Gastrocnemius medialis (tissue), 4 donors: Measurements from ENCODE around the gene PTPN12. TPM values are rescaled to one million over a fixed set of nuclear protein-coding genes. Genes with fewer than 3 reads are reported as not detected.

Source experiments
- ATAC-seq, 2 donors: fragments of 150-250 bp; one replicate each; pipeline ENCODE4 v1.9.1; 2016
- DNase-seq, 2 donors: peaks; one replicate each; pipeline ENCODE4 v3.0.0-alpha.2; 2019
- H3K27ac ChIP-seq, 4 donors: fragments of 200-600 bp; sonication (generic); 1 replicate in 1 of 4; 2 replicates in 3 of 4; pipeline ENCODE4 v1.5.1; 2016 to 2018; ENCODE audit warnings: mild to moderate bottlenecking in 2 of 4, moderate library complexity in 1 of 4
- H3K27me3 ChIP-seq, 3 donors: fragments of 200-600 bp; sonication (generic) in 2 of 3; 1 replicate in 1 of 3; 2 replicates in 2 of 3; pipeline versions ENCODE4 v1.5.1 to v1.6.0; 2016 to 2019; ENCODE audit warnings: mild to moderate bottlenecking in 1 of 3, moderate library complexity in 1 of 3
- H3K36me3 ChIP-seq, 2 donors: fragments of 200-600 bp; sonication (generic) in 1 of 2; one replicate each; pipeline ENCODE4 v1.5.1; 2017 to 2018
- H3K4me1 ChIP-seq, 2 donors: fragments of 200-600 bp; sonication (generic) in 1 of 2; one replicate each; pipeline ENCODE4 v1.5.1; 2016 to 2017; ENCODE audit warnings: mild to moderate bottlenecking in 2 of 2
- H3K4me3 ChIP-seq, 4 donors: fragments of 200-600 bp; sonication (generic) in 3 of 4; 1 replicate in 1 of 4; 2 replicates in 3 of 4; pipeline ENCODE4 v1.5.1; 2016 to 2019; ENCODE audit warnings: mild to moderate bottlenecking in 2 of 4
- H3K9me3 ChIP-seq, 3 donors: fragments of 200-600 bp; sonication (generic) in 2 of 3; 1 replicate in 1 of 3; 2 replicates in 2 of 3; pipeline ENCODE4 v1.5.1; 2016 to 2019
- POLR2A ChIP-seq, 2 donors: fragments of 450-650 bp; IDR thresholded peaks; one replicate each; pipeline ENCODE4 v1.6.1; 2017; ENCODE audit warnings: antibody characterized with exemption in 2 of 2, mild to moderate bottlenecking in 2 of 2, moderate library complexity in 2 of 2
- in situ Hi-C, 4 donors: fragments of 200-750 bp; cut with MboI; loops; one replicate each; pipeline versions ENCODE4 v1.15.0 to v1.8.0; 2017; ENCODE audit warnings: low sequenced_read_pairs in 4 of 4
- intact Hi-C: fragments of 100-400 bp; cut with DNase I; formaldehyde crosslinking; loops from one replicate; pipeline ENCODE4 v1.15.1; 2023; ENCODE audit warnings: low total_unique reads
- total RNA-seq, 4 donors: library from RNA; depleted of rRNA; stranded (reverse); fragments of >200 nt; gene quantifications; one replicate each; pipeline versions ENCODE4 v1.1.0 to v1.2.3, GENCODE V29; 2016
- TF ChIP-seq, protein P1 (sequence below), 5 experiments: fragments of 450-650 bp in 3 of 5; fragments of 200-600 bp in 2 of 5; sonication (generic) in 2 of 5; IDR thresholded peaks in 4 of 5; conservative IDR thresholded peaks in 1 of 5; 1 replicate in 4 of 5; 2 replicates in 1 of 5; pipeline ENCODE4 v1.5.1; 2016 to 2019; ENCODE audit warnings: antibody characterized with exemption in 5 of 5, mild to moderate bottlenecking in 3 of 5, moderate library complexity in 3 of 5

The PTPN12 gene
- total RNA-seq, 4 donors from 2014 or later = 22.7 to 38.0 (median 27.7) TPM

- Histone ChIP-seq H3K36me3 (no peaks in the 10 kb centered on the region), H3K9me3 (no peaks in the 10 kb centered on the region), H3K4me1 (peaks cover 4 to 8% of the 10 kb centered on the region in 2 donors), H3K27me3 (no peaks in the 10 kb centered on the region), H3K27ac (no peak overlapping the region), H3K4me3 (no peak overlapping the region)
- no peak for ATAC-seq
- in situ Hi-C loops (no loop called here), intact Hi-C loops (no loop called here)
- no peak for DNase-seq
- TF ChIP-seq, protein P1, sequence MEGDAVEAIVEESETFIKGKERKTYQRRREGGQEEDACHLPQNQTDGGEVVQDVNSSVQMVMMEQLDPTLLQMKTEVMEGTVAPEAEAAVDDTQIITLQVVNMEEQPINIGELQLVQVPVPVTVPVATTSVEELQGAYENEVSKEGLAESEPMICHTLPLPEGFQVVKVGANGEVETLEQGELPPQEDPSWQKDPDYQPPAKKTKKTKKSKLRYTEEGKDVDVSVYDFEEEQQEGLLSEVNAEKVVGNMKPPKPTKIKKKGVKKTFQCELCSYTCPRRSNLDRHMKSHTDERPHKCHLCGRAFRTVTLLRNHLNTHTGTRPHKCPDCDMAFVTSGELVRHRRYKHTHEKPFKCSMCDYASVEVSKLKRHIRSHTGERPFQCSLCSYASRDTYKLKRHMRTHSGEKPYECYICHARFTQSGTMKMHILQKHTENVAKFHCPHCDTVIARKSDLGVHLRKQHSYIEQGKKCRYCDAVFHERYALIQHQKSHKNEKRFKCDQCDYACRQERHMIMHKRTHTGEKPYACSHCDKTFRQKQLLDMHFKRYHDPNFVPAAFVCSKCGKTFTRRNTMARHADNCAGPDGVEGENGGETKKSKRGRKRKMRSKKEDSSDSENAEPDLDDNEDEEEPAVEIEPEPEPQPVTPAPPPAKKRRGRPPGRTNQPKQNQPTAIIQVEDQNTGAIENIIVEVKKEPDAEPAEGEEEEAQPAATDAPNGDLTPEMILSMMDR (IDR thresholded peaks at IDR 0.05 in 4 of 5, conservative IDR thresholded peaks at IDR 0.05 in 1 of 5) = no peak
- TF ChIP-seq POLR2A (IDR thresholded peaks at IDR 0.05) = no peak
Measured at GRCh38 chr7:77679608-77680007, 142.5 kb downstream of the PTPN12 start.

GRCh38 chr7:77680266-77680665 lies 143.2 kb downstream of the PTPN12 start:
- no peaks in the 10 kb centered on the region for H3K27me3 ChIP-seq
- H3K4me3 ChIP-seq = no peak overlapping the region
- in situ Hi-C loops = no loop called here
- H3K27ac ChIP-seq = no peak overlapping the region
- intact Hi-C loops = no loop called here
- H3K36me3 ChIP-seq = no peaks in the 10 kb centered on the region
- peaks cover 7 to 13% of the 10 kb centered on the region in 2 donors for H3K4me1 ChIP-seq
- no peak for TF ChIP-seq POLR2A (IDR thresholded peaks at IDR 0.05)
- TF ChIP-seq, protein P1 (IDR thresholded peaks at IDR 0.05 in 4 of 5, conservative IDR thresholded peaks at IDR 0.05 in 1 of 5) = no peak
- DNase-seq = no peak
- H3K9me3 ChIP-seq = no peaks in the 10 kb centered on the region
- no peak for ATAC-seq

GRCh38 chr7:77684030-77684429 lies 146.9 kb downstream of the PTPN12 start:
- no peaks in the 10 kb centered on the region for H3K36me3 ChIP-seq
- peak; percentile 27 to 61 for DNase-seq
- no peaks in the 10 kb centered on the region for H3K27me3 ChIP-seq
- no peak overlapping the region for H3K4me3 ChIP-seq
- peak overlapping the region in 2 of 4 donors; percentile 25 to 34 for H3K27ac ChIP-seq
- ATAC-seq = peak; percentile 64 to 66
- TF ChIP-seq, protein P1 (IDR thresholded peaks at IDR 0.05 in 4 of 5, conservative IDR thresholded peaks at IDR 0.05 in 1 of 5) = no peak
- TF ChIP-seq POLR2A (IDR thresholded peaks at IDR 0.05) = no peak
- H3K4me1 ChIP-seq = peaks cover 13 to 18% of the 10 kb centered on the region in 2 donors
- in situ Hi-C loops = no loop called here
- intact Hi-C loops = no loop called here
- no peaks in the 10 kb centered on the region for H3K9me3 ChIP-seq

DNA sequence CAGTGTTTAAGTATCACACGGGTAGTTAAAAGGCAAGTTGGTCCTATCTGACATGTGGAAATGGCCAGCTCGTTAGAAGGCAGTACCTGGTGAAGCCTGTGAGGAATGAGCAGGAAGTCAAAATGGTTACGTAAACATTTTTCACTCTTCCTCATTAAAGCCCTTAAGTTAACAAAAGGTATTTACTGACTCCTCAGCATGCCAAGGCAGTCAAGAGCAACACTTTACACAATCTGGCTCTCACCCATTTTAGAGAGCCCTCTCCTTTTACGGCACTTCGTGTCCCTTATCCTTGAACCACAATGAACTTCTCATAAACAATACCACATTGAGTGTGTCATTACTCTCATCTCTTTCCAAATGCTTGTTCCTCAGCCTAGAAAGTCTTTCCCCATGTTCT lies 148.1 kb downstream of the PTPN12 start:
- H3K36me3 ChIP-seq = no peaks in the 10 kb centered on the region
- ATAC-seq (peak; percentile 86), DNase-seq (no peak)
- peaks cover 13 to 21% of the 10 kb centered on the region in 2 donors for H3K4me1 ChIP-seq
- in situ Hi-C loops (no loop called here), intact Hi-C loops (no loop called here)
- H3K4me3 ChIP-seq = no peak overlapping the region
- no peak for TF ChIP-seq POLR2A (IDR thresholded peaks at IDR 0.05)
- TF ChIP-seq, protein P1 (IDR thresholded peaks at IDR 0.05 in 4 of 5, conservative IDR thresholded peaks at IDR 0.05 in 1 of 5) = no peak
- no peaks in the 10 kb centered on the region for H3K27me3 ChIP-seq
- peak overlapping the region in 3 of 4 donors; percentile 34 to 48 (median 43) for H3K27ac ChIP-seq
- no peaks in the 10 kb centered on the region for H3K9me3 ChIP-seq
